HEK293T (cell line): ENCODE data around the gene DLG2.

ENCODE experiments used
- CTCF ChIA-PET: fragments of 350-600 bp; formaldehyde crosslinking; extraction: SDS; loops from one replicate; lab custom pipeline; 2021; ENCODE audit warnings: antibody characterized with exemption, inconsistent platforms; lab: Yijun Ruan, JAX
- POLR2A ChIA-PET: fragments of 350-600 bp; formaldehyde crosslinking; extraction: SDS; loops from one replicate; lab custom pipeline; 2020; ENCODE audit warnings: antibody characterized with exemption, inconsistent platforms; lab: Yijun Ruan, JAX
- DNase-seq: peaks from one replicate; pipeline ENCODE4 v3.0.0; 2012; ENCODE audit warnings: mixed read lengths; ENCODE audit errors: extremely low spot score
- ARNT ChIP-seq: fragments of 450-650 bp; IDR thresholded peaks from 2 replicates; pipeline ENCODE4 v1.6.1; 2017; ENCODE audit warnings: mild to moderate bottlenecking
- BHLHE40 ChIP-seq: fragments of 450-650 bp; IDR thresholded peaks from 2 replicates; pipeline ENCODE4 v1.6.1; 2016; ENCODE audit warnings: mild to moderate bottlenecking, moderate library complexity, borderline replicate concordance
- CTBP1 ChIP-seq: fragments of 450-650 bp; IDR thresholded peaks from 2 replicates; pipeline ENCODE4 v1.6.1; 2016; ENCODE audit warnings: borderline replicate concordance
- ELF4 ChIP-seq: fragments of 450-650 bp; IDR thresholded peaks from 2 replicates; pipeline ENCODE4 v1.6.1; 2017; ENCODE audit warnings: antibody characterized with exemption
- FOXA1 ChIP-seq: fragments of 450-650 bp; IDR thresholded peaks from 2 replicates; pipeline ENCODE4 v1.6.1; 2016; ENCODE audit warnings: mild to moderate bottlenecking
- FOXK2 ChIP-seq: fragments of 450-650 bp; IDR thresholded peaks from 2 replicates; pipeline ENCODE4 v1.6.1; 2016; ENCODE audit warnings: mild to moderate bottlenecking
- FOXM1 ChIP-seq: fragments of 450-650 bp; IDR thresholded peaks from 2 replicates; pipeline ENCODE4 v1.6.1; 2017; ENCODE audit warnings: mild to moderate bottlenecking, borderline replicate concordance
- HDGF ChIP-seq: fragments of 450-650 bp; IDR thresholded peaks from 2 replicates; pipeline ENCODE4 v1.6.1; 2017; ENCODE audit warnings: antibody characterized with exemption, borderline replicate concordance
- L3MBTL2 ChIP-seq: fragments of 450-650 bp; conservative IDR thresholded peaks from 2 replicates; pipeline ENCODE4 v1.6.1; 2016; ENCODE audit warnings: mild to moderate bottlenecking
- LEF1 ChIP-seq: fragments of 450-650 bp; IDR thresholded peaks from 2 replicates; pipeline ENCODE4 v1.6.1; 2017; ENCODE audit warnings: mild to moderate bottlenecking, borderline replicate concordance
- NFRKB ChIP-seq: fragments of 450-650 bp; IDR thresholded peaks from 2 replicates; pipeline ENCODE4 v1.6.1; 2016; ENCODE audit warnings: mild to moderate bottlenecking, moderate library complexity
- SP1 ChIP-seq: fragments of 450-650 bp; IDR thresholded peaks from 2 replicates; pipeline ENCODE4 v1.6.1; 2017
- SUZ12 ChIP-seq: fragments of 450-650 bp; IDR thresholded peaks from 2 replicates; pipeline ENCODE4 v1.6.1; 2016; ENCODE audit warnings: mild to moderate bottlenecking
- TARDBP ChIP-seq: fragments of 450-650 bp; IDR thresholded peaks from 2 replicates; pipeline ENCODE4 v1.6.1; 2016
- ZNF384 ChIP-seq: fragments of 450-650 bp; IDR thresholded peaks from 2 replicates; pipeline ENCODE4 v1.6.1; 2016
- TF ChIP-seq, protein P1 (sequence below): fragments of 450-650 bp; IDR thresholded peaks from 2 replicates; pipeline ENCODE4 v1.6.1; 2016

Gene DLG2

DNA sequence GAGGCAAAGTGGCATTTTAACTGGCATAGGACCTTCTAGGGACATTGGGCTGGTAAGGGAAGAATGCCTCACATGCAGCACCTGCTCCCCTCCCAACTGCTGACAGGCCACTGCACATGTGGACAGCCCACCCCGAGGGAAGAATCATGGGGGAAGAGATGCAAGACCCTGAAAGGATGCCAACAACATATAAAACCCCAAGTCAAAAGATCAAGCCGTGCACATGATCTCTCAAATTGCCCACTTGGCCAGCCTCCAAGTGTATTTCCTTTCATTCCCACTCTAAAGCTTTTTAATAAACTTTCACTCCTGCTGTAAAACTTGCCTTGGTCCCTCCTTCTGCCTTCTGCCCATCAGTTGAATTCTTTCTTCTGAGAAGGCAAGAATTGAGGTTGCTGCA, 1393.1 kb downstream of the DLG2 start:
- ChIA-PET CTCF (no interaction called here), POLR2A (no interaction called here)
- TF ChIP-seq HDGF (no peak), TARDBP (no peak), ELF4 (no peak), NFRKB (no peak), CTBP1 (no peak), ZNF384 (no peak), SUZ12 (no peak), FOXK2 (no peak), BHLHE40 (no peak), SP1 (no peak), FOXM1 (no peak), L3MBTL2 (no peak), FOXA1 (no peak), ARNT (no peak), LEF1 (no peak)
- TF ChIP-seq, protein P1, sequence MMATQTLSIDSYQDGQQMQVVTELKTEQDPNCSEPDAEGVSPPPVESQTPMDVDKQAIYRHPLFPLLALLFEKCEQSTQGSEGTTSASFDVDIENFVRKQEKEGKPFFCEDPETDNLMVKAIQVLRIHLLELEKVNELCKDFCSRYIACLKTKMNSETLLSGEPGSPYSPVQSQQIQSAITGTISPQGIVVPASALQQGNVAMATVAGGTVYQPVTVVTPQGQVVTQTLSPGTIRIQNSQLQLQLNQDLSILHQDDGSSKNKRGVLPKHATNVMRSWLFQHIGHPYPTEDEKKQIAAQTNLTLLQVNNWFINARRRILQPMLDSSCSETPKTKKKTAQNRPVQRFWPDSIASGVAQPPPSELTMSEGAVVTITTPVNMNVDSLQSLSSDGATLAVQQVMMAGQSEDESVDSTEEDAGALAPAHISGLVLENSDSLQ = no peak
- no peak for DNase-seq

DNA sequence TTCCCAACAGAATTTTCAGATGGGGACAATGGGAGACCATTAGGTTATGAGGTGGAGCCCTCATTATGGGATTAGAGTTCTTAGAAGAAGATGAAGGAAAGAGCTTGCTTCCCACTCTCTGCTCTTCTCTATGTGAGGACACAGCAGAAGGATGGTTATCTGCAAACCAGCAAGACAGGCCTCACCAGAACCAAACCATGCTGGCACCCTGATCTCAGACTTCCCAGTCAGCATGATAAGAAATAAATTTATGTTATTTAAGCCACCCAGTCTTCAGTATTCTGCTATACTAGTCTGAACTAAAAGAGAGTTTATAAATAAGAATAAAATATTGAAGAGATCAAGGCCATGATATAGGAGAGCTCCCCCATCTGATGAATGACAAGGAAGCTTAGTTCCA, 1394.6 kb downstream of the DLG2 start:
- TF ChIP-seq LEF1 = no peak
- TF ChIP-seq FOXA1 = no peak
- no peak for TF ChIP-seq L3MBTL2
- TF ChIP-seq ARNT = no peak
- TF ChIP-seq, protein P1 = no peak
- TF ChIP-seq NFRKB = no peak
- TF ChIP-seq SP1 = no peak
- no peak for TF ChIP-seq FOXM1
- no peak for TF ChIP-seq SUZ12
- no peak for TF ChIP-seq CTBP1
- no peak for TF ChIP-seq FOXK2
- TF ChIP-seq TARDBP = no peak
- no peak for TF ChIP-seq ELF4
- TF ChIP-seq ZNF384 = no peak
- TF ChIP-seq BHLHE40 = no peak
- TF ChIP-seq HDGF = no peak
- CTCF ChIA-PET = no interaction called here
- POLR2A ChIA-PET = no interaction called here
- no peak for DNase-seq

DNA sequence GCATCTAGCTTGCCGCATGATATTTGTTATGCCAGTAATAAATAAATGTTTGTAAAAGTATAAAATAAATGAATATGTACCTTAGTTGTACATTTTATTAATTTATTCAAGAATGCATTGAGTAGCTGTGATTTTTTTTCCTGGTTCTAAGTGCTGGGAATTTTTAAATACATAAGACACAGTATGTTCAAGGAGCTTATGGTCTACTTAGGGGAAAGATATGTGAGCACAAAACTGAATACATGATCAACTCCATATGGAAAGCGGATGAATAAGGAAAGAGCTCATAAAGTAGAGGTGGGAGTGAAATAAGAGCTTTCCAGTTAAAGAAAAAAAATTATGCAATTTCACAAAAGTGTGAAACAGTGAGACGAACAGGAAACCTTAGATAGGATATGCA, 1396.7 kb downstream of the DLG2 start:
- CTCF ChIA-PET = no interaction called here
- POLR2A ChIA-PET = no interaction called here
- no peak for DNase-seq
- no peak for TF ChIP-seq ZNF384
- TF ChIP-seq, protein P1 = no peak
- TF ChIP-seq SUZ12 = no peak
- TF ChIP-seq SP1 = no peak
- no peak for TF ChIP-seq ELF4
- no peak for TF ChIP-seq CTBP1
- TF ChIP-seq ARNT = no peak
- TF ChIP-seq L3MBTL2 = no peak

DNA sequence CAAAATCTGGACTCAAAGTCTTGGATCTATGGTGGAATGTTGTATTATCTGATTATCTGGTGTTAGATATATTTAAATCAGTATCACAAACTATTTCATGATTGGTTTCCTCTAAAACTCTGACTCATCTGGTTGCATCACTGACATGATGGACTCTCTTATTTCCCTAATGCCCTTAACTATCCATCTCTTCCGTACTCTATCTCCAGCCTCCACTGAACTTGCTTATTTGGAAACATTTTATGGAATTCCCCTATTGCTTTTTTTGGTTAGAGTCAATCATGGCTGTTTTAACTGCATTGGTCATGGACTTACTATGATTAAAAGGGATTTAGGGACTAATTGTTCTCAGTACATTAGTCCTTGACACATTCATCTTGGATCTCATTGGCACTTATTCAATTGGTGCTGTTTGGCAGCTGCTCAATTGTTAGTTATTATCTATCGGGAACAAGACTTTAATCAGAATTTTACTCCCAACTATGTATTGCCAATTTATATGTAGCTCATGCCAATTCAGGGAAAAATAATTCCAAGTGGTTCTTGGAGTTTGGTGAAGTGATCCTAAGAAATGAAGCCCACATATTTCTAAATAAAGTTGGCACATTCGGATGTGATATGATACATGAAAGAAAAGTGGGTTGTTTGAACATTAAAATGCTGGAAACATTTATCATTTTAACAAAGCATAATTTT, 1399.0 kb downstream of the DLG2 start:
- ChIA-PET CTCF (no interaction called here), POLR2A (no interaction called here)
- no peak for DNase-seq
- TF ChIP-seq NFRKB (no peak), FOXM1 (no peak), LEF1 (no peak), HDGF (no peak)

DNA sequence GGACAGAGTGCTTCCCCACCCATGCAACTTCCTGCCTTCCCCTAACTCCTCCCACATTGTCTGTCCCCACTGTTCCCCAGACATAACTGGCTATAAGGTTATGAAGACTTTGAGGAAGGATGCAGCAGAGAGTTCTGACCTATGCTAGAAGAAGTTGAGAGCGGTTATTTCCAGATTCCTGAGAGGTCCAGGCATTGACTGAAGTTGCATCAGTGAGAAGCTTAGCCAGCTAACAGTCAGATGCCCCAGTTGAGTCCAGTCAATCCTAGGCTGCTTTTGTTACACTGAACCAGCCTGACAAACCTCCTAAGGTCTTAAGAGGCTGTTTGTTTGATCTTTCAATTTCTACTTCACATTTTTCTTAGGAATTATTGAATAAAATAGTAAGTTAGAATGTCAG, 1403.1 kb downstream of the DLG2 start:
- ChIA-PET POLR2A (no interaction called here), CTCF (no interaction called here)
- no peak for DNase-seq
- TF ChIP-seq ELF4 (no peak), FOXK2 (no peak), HDGF (no peak), LEF1 (no peak), ZNF384 (no peak)

DNA sequence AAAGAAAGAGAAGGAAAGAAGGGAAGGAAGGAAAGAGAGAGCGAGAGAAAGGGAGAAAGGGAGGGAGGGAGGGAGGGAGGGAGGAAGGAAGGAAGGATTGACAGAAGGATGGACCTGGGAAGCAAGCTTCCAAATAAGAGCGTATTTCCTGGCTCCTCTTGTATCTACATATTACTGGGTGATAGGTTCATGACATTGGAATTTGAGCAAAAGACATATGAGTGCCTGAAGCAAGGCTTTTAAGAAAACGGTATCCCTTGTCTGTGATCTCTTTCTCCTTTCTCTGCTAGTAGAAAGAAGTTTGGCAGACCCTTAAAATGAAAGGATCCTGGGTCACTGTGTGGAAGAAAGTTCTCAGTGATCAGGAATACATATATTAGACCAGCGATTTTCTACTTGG, 1408.8 kb downstream of the DLG2 start:
- POLR2A ChIA-PET = no interaction called here
- CTCF ChIA-PET = no interaction called here
- DNase-seq = no peak
- TF ChIP-seq, protein P1 = no peak
- no peak for TF ChIP-seq ZNF384
- TF ChIP-seq NFRKB = no peak
- TF ChIP-seq BHLHE40 = no peak
- no peak for TF ChIP-seq CTBP1
- no peak for TF ChIP-seq FOXM1
- TF ChIP-seq SUZ12 = no peak
- TF ChIP-seq ELF4 = no peak
- TF ChIP-seq FOXK2 = no peak
- TF ChIP-seq FOXA1 = no peak
- TF ChIP-seq HDGF = no peak
